ENCODE measurements around the gene SDF4. TPM values are rescaled to one million over a fixed set of nuclear protein-coding genes. Genes with fewer than 3 reads are reported as not detected.

The SDF4 gene
- total and polyA plus RNA-seq, 2 of the 13 experiments (the other 11 are each of a cell fraction or from before 2014, with no cell fraction given) = 80.8 to 107 TPM

- TF ChIP-seq, protein P1, sequence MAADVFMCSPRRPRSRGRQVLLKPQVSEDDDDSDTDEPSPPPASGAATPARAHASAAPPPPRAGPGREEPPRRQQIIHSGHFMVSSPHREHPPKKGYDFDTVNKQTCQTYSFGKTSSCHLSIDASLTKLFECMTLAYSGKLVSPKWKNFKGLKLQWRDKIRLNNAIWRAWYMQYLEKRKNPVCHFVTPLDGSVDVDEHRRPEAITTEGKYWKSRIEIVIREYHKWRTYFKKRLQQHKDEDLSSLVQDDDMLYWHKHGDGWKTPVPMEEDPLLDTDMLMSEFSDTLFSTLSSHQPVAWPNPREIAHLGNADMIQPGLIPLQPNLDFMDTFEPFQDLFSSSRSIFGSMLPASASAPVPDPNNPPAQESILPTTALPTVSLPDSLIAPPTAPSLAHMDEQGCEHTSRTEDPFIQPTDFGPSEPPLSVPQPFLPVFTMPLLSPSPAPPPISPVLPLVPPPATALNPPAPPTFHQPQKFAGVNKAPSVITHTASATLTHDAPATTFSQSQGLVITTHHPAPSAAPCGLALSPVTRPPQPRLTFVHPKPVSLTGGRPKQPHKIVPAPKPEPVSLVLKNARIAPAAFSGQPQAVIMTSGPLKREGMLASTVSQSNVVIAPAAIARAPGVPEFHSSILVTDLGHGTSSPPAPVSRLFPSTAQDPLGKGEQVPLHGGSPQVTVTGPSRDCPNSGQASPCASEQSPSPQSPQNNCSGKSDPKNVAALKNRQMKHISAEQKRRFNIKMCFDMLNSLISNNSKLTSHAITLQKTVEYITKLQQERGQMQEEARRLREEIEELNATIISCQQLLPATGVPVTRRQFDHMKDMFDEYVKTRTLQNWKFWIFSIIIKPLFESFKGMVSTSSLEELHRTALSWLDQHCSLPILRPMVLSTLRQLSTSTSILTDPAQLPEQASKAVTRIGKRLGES (CRISPR knock-in tag; IDR thresholded peaks at IDR 0.05; ENCODE audit: borderline replicate concordance) = no peak
- peak; percentile 62; the same call in 1 of the 2 replicates for TF ChIP-seq TGIF2 (CRISPR knock-in tag; IDR thresholded peaks at IDR 0.05)
- TF ChIP-seq TBX2 (CRISPR knock-in tag; IDR thresholded peaks at IDR 0.05; ENCODE audit: borderline replicate concordance) = peak; percentile 98
- no peak for TF ChIP-seq ATF7 (IDR thresholded peaks at IDR 0.05)
- no peak; the same call in 1 of the 2 replicates for TF ChIP-seq ATF7 (CRISPR knock-in tag; IDR thresholded peaks at IDR 0.05)
- peak; percentile 98 for TF ChIP-seq AKAP8 (CRISPR knock-in tag; IDR thresholded peaks at IDR 0.05)
- peak; percentile 66; the same call in 1 of the 2 replicates for TF ChIP-seq CREB1 (IDR thresholded peaks at IDR 0.05)
- 0 out of 2 replicates have a peak, but pooled peaks have one; percentile 11 for TF ChIP-seq CREB1 (CRISPR knock-in tag; IDR thresholded peaks at IDR 0.05)
- TF ChIP-seq HOXD1 (CRISPR knock-in tag; IDR thresholded peaks at IDR 0.05) = 0 out of 2 replicates have a peak, but pooled peaks have one; percentile 59
- TF ChIP-seq, protein P2, sequence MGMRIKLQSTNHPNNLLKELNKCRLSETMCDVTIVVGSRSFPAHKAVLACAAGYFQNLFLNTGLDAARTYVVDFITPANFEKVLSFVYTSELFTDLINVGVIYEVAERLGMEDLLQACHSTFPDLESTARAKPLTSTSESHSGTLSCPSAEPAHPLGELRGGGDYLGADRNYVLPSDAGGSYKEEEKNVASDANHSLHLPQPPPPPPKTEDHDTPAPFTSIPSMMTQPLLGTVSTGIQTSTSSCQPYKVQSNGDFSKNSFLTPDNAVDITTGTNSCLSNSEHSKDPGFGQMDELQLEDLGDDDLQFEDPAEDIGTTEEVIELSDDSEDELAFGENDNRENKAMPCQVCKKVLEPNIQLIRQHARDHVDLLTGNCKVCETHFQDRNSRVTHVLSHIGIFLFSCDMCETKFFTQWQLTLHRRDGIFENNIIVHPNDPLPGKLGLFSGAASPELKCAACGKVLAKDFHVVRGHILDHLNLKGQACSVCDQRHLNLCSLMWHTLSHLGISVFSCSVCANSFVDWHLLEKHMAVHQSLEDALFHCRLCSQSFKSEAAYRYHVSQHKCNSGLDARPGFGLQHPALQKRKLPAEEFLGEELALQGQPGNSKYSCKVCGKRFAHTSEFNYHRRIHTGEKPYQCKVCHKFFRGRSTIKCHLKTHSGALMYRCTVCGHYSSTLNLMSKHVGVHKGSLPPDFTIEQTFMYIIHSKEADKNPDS (CRISPR knock-in tag; IDR thresholded peaks at IDR 0.05) = peak; percentile 86; the same call in 1 of the 2 replicates
- TF ChIP-seq KDM5B (CRISPR knock-in tag; IDR thresholded peaks at IDR 0.05; ENCODE audit: borderline replicate concordance) = 0 out of 2 replicates have a peak, but pooled peaks have one; percentile 12
- TF ChIP-seq, protein P3, sequence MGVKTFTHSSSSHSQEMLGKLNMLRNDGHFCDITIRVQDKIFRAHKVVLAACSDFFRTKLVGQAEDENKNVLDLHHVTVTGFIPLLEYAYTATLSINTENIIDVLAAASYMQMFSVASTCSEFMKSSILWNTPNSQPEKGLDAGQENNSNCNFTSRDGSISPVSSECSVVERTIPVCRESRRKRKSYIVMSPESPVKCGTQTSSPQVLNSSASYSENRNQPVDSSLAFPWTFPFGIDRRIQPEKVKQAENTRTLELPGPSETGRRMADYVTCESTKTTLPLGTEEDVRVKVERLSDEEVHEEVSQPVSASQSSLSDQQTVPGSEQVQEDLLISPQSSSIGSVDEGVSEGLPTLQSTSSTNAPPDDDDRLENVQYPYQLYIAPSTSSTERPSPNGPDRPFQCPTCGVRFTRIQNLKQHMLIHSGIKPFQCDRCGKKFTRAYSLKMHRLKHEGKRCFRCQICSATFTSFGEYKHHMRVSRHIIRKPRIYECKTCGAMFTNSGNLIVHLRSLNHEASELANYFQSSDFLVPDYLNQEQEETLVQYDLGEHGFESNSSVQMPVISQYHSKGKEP (CRISPR knock-in tag; IDR thresholded peaks at IDR 0.05) = no peak
- TF ChIP-seq ZNF790 (CRISPR knock-in tag; IDR thresholded peaks at IDR 0.05; ENCODE audit: borderline replicate concordance) = peak; percentile 16; the same call in 1 of the 2 replicates
- peak; percentile 54 for TF ChIP-seq NR2F6 (IDR thresholded peaks at IDR 0.05)
- TF ChIP-seq NR2F6 (CRISPR knock-in tag; IDR thresholded peaks at IDR 0.05) = peak; percentile 83; the same call in 1 of the 2 replicates
- 0 out of 2 replicates have a peak, but pooled peaks have one; percentile 22 for TF ChIP-seq GLI4 (CRISPR knock-in tag; IDR thresholded peaks at IDR 0.05; ENCODE audit: borderline replicate concordance)
- TF ChIP-seq ZSCAN21 (CRISPR knock-in tag; IDR thresholded peaks at IDR 0.05; ENCODE audit: borderline replicate concordance) = peak; percentile 88
- 0 out of 2 replicates have a peak, but pooled peaks have one; percentile 12 for TF ChIP-seq CENPT (CRISPR knock-in tag; IDR thresholded peaks at IDR 0.05; ENCODE audit: low read depth)
- TF ChIP-seq ZMYM2 (CRISPR knock-in tag; IDR thresholded peaks at IDR 0.05) = peak; percentile 51; the same call in 1 of the 2 replicates
- TF ChIP-seq ARID2 (CRISPR knock-in tag; IDR thresholded peaks at IDR 0.05; ENCODE audit: borderline replicate concordance) = 0 out of 2 replicates have a peak, but pooled peaks have one; percentile 45
- peak; percentile 47; the same call in 1 of the 2 replicates for TF ChIP-seq MEIS2 (CRISPR knock-in tag; IDR thresholded peaks at IDR 0.05)
Observed at GRCh38 chr1:1237874-1238701, 6.3 kb upstream of the SDF4 start (continued).
